ENCODE results near the gene UGCG.
"Not testable (repeated sequence)": the region's sequence is repeated elsewhere in the genome, so short reads cannot be mapped to it uniquely, and the experiment has no call there.

- not testable (repeated sequence) for TF ChIP-seq POLR2A, CTCF (IDR thresholded peaks at IDR 0.05)
These were observed 5.7 kb upstream of the UGCG start for GRCh38 chr9:111890867-111891266.
